Ammon's horn (tissue), 1 donor: ENCODE measurements around the gene OSBPL3.
"Not testable (repeated sequence)": the region's sequence is repeated elsewhere in the genome, so short reads cannot be mapped to it uniquely, and the experiment has no call there.

Source experiments
- DNase-seq: peaks from one replicate; pipeline ENCODE4 v3.0.0-alpha.2; 2016; ENCODE audit warnings: low spot score

Gene OSBPL3, protein sequence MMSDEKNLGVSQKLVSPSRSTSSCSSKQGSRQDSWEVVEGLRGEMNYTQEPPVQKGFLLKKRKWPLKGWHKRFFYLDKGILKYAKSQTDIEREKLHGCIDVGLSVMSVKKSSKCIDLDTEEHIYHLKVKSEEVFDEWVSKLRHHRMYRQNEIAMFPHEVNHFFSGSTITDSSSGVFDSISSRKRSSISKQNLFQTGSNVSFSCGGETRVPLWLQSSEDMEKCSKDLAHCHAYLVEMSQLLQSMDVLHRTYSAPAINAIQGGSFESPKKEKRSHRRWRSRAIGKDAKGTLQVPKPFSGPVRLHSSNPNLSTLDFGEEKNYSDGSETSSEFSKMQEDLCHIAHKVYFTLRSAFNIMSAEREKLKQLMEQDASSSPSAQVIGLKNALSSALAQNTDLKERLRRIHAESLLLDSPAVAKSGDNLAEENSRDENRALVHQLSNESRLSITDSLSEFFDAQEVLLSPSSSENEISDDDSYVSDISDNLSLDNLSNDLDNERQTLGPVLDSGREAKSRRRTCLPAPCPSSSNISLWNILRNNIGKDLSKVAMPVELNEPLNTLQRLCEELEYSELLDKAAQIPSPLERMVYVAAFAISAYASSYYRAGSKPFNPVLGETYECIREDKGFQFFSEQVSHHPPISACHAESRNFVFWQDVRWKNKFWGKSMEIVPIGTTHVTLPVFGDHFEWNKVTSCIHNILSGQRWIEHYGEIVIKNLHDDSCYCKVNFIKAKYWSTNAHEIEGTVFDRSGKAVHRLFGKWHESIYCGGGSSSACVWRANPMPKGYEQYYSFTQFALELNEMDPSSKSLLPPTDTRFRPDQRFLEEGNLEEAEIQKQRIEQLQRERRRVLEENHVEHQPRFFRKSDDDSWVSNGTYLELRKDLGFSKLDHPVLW

DNA sequence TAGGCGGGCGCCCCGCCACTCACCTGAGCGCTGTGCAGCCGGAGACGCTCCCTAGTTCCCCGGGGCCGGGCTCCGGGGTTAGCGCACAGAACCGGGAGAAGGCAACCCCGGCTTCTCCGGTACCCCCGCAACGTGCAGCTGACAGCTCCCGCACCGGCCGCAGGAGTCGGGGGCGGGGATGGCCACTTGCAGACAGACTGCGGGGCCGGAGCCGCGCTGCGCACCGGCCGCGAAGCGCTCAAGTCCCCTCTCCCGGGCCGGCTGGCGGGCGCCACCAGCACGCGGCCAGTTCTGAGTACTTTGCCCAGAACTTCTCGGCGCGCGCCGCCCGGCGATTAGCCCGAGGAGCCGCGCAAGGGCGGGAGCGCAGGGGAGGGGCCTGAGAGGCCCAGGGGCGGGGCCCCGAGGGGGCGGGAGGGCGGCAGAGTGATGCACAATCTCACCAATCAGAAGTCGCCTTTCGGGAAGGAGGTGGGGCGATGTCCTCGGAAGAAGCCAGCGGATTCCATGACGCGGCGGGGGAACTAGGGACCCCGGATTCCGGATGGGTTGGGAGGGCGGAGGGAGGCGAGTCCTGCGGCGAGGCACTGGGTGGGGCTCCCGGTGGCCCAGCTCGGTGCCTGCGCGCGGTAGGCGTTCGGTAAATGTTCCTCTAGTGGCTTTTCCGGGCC is at the start of gene OSBPL3:
OSBPL3 (minus strand) TSS at position 316 of the 671 bp plus-strand sequence. CDS start 87,706 bp downstream, outside the sequence.
- DNase-seq = peak; percentile 97

- no peak for DNase-seq
Measured at GRCh38 chr7:25029075-25029474, 49.1 kb upstream of the OSBPL3 start.

DNA sequence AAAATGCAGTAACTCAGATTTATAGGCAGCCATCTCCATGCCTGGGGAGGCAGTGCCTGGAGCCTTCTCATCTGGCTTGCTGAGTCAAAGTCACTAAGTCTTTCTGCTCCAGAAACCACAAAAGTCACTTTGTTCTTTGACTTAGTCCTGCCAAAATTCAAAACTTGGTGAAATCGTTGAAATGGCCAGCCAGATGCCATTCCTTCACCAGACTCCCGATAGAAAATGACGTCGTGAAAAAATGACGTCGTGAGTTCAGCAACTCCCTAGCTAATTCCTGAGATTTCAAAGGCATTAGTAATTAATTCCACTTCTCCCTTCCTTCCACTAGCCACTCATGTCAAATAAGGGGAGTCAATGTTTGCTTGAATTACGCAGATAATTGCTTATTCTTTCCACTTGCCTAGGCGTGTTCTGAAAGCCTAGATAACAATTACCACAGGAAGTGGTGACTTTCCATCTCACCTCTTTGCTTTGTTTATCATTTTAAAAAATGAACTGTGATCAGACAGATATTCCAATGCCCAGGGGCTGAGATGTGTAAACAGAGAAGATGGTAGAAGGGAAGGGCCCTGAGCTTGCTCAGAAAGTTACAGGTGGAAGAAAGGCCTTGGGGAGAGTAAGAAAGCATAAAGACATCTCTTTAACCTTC is 48.5 kb upstream of the OSBPL3 start:
- DNase-seq = no peak

DNA sequence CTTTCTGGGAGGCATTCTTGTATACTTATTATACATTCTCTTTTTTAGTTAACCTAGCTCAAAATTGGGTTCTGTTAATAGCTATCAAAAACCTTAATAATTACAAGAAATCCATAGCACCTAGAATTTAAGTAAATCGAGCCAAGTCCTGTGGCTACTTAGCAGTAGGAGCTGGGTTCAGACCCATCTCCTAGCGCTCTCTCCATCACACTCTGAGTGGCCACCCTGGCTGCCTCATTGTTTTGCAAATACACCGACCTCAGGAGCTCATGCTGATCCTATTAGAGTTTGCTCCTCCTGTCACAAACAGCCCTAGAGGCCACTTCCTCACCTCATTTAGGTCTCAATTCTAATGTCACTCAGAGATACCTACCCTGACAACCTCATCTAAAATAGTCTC is 46.2 kb upstream of the OSBPL3 start:
- DNase-seq = no peak

DNA sequence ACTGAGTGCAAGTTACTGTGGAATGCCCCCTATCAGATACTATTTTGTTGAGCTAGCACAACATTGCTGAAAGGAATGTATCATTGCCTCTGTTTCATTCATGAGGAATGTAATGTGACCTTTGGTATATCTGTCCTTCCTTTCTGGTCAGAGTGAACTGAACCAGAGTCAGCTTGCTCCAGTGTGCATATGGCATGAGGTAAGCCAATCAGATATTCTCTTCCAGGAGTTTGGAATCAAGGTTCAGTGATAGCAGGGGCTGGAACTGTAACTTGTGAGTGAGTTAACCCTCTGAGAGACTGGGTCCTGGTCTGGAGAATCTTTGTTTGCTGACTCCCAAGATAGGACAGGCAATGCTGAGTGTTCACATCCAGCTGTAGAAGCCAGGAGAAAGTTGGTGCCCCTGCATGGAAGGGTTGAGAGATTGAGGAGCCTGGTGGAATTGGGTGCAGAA is 45.3 kb upstream of the OSBPL3 start:
- no peak for DNase-seq

DNA sequence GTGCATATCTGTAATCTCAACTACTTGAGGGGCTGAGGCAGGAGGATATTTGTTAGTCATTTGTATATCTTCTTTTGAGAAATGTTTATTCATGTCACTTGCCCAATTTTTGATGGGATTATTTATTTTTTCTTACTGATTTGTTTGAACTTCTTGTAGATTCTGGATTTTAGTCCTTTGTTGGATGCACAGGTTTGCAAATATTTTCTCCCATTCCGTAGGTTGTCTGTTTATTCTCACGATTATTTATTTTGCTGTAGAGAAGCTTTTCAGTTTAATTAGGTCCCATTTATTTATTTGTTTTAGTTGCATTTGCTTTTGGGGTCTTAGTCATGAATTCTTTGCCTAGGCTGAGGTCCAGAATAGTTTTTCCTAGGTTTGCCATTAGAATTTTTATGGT is 44.1 kb upstream of the OSBPL3 start:
- no peak for DNase-seq

GRCh38 chr7:25017671-25018070 is 37.7 kb upstream of the OSBPL3 start:
- DNase-seq = not testable (repeated sequence)

- DNase-seq = no peak
Measured at GRCh38 chr7:25014756-25015155, 34.8 kb upstream of the OSBPL3 start.

GRCh38 chr7:25012710-25013109 is 32.7 kb upstream of the OSBPL3 start:
- not testable (repeated sequence) for DNase-seq

DNA sequence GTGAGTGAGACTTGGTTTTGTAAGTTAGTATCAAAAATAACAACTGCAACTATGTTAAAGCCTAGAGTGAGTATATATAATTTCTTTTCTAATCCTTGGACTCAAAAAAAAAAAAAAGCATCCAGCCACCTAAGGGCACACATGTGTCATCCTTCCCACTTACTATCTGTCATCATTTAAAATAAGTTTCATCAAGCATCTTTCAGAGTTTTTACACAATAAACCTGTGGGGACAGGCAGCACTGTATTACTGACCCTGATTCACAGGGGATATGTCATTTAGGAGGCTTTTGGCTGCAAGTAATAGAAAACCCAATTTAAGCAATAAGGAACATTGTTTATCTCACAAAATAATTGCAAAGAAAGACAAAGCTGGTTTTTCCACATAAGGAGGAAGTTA is 32.3 kb upstream of the OSBPL3 start:
- DNase-seq = no peak

GRCh38 chr7:25009257-25009656 is 29.3 kb upstream of the OSBPL3 start:
- no peak for DNase-seq

DNA sequence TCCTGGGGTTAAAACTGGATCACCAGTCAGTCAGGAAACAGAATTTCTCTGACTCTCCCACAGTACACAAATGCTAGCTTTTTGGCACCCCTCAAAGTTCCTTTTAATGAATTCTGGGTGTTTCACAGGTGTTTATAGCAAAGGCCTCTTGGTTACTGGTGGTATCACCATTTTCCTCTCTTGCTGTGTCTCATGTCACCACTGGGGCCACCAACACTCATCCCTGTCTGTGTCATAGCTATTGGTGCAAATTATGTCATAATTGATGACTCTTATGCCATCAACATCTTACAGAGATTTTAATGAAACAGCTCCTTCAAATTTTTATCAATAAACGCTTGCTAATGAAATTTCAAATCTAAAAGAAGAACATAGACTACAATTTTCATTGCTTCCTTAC is 27.7 kb upstream of the OSBPL3 start:
- DNase-seq = no peak

GRCh38 chr7:25006276-25006675 is 26.3 kb upstream of the OSBPL3 start:
- DNase-seq = no peak

- no peak for DNase-seq
Measured at GRCh38 chr7:25005658-25006057, 25.7 kb upstream of the OSBPL3 start.

DNA sequence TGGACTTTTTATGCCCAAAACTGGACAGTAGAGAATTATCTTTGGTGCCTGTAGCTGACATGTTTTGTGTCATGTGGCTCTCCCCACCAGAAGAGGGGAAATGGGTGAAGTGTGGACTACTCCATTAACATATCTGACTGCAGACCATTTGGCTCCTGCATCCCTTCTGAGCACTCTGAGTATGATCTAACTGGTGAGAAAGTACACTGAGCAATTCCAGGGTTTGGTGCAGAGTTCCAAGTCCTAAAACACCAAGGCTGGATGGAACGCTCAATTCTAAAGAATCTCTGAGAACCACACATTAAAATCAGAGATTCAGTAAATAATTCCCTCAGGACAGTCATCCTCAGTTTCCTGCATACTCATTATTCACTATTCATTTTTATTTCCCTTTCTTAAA is 22.8 kb upstream of the OSBPL3 start:
- DNase-seq = no peak

- no peak for DNase-seq
Measured at GRCh38 chr7:24995466-24995865, 15.5 kb upstream of the OSBPL3 start.

GRCh38 chr7:24992314-24992713 is 12.3 kb upstream of the OSBPL3 start:
- DNase-seq = no peak

- DNase-seq = no peak
Measured at GRCh38 chr7:24991353-24991752, 11.4 kb upstream of the OSBPL3 start.

GRCh38 chr7:24987331-24987842 is 7.4 kb upstream of the OSBPL3 start:
- DNase-seq = no peak

- no peak for DNase-seq
Measured at GRCh38 chr7:24982917-24983316, 2.9 kb upstream of the OSBPL3 start.

DNA sequence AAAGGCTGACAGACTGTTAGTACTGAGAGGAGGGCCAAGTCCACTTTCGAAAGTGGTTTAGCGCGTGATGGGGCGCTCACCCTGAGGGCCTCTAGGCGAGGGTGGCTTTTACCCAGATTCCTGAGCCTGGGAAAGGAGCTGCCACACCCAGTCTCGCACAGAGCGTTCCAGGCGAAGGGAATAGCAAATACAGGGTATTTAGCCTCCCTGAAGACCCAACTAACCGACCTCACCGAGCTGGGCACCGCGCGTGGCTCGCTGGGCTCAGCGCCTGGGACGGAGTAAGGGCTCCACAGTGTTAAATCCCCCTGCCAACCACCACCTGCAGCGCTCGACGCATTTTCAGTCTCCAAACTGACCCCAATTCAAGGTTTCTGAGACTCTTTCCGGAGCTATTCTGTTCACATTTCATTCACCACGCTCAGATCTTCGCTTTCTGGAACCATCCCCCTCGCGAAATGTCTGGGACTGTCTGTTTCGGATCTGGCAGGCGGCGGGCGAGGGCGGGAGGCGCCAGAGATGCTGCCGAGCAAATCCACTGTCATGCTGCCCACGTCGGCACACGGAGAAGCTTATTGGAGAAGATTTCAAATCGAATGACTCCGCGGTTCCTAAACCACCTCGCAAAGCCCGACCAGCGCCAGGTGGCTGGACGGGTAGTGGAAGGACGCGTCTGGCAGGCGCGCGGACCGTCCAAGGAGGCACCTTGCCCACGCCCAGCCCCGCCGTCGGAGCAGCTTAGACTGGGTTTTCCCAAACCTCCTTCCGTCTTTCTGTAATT is 1.4 kb upstream of the OSBPL3 start:
- peak; percentile 84 for DNase-seq
